WTC11 (cell line): ENCODE data around the gene WDFY4. TPM values are rescaled to one million over a fixed set of nuclear protein-coding genes. Genes with fewer than 3 reads are reported as not detected.

Experiments
- ATAC-seq: fragments of 200-7000 bp; cut with Tn5 transposase; 2 replicates; pipeline ENCODE4 v1.10.0; 2021; ENCODE audit warnings: mild to moderate bottlenecking, moderate library complexity
- CTCF ChIA-PET: fragments of 300-600 bp; sonication (Branson Sonifier 250); formaldehyde crosslinking; loops from one replicate; lab custom pipeline; 2021; ENCODE audit warnings: antibody characterized with exemption; lab: Charles Lee
- POLR2A ChIA-PET: fragments of 350-600 bp; sonication (Branson Sonifier 250); formaldehyde crosslinking; loops from one replicate; lab custom pipeline; 2021; ENCODE audit warnings: antibody characterized with exemption; lab: Charles Lee
- DNase-seq: peaks from one replicate; pipeline ENCODE4 v3.0.0; 2021; ENCODE audit warnings: low spot score
- H3K27ac Mint-ChIP-seq: 2 replicates; pipeline ENCODE4 v1.8.0; 2021; ENCODE audit warnings: mixed read lengths
- H3K27me3 Mint-ChIP-seq: 2 replicates; pipeline ENCODE4 v1.8.0; 2021; ENCODE audit warnings: low read depth, mild to moderate bottlenecking, moderate library complexity, mixed read lengths
- H3K36me3 Mint-ChIP-seq: 2 replicates; pipeline ENCODE4 v1.8.0; 2021; ENCODE audit warnings: mixed read lengths
- H3K4me1 Mint-ChIP-seq: 2 replicates; pipeline ENCODE4 v1.8.0; 2022; ENCODE audit warnings: mixed read lengths
- H3K4me3 Mint-ChIP-seq: 2 replicates; pipeline ENCODE4 v1.8.0; 2021; ENCODE audit warnings: mild to moderate bottlenecking, moderate library complexity, mixed read lengths
- H3K9me3 Mint-ChIP-seq: 2 replicates; pipeline ENCODE4 v1.8.0; 2021; ENCODE audit warnings: mixed read lengths
- ATF1 ChIP-seq: sonication (generic); formaldehyde crosslinking; IDR thresholded peaks from 2 replicates; pipeline ENCODE4 v1.8.1; 2023; ENCODE audit warnings: mild to moderate bottlenecking, moderate library complexity, missing genetic modification reagents
- ATF6 ChIP-seq: sonication (generic); formaldehyde crosslinking; IDR thresholded peaks from 2 replicates; pipeline ENCODE4 v1.8.1; 2023; ENCODE audit warnings: mild to moderate bottlenecking, missing genetic modification reagents
- CBFB ChIP-seq: sonication (generic); formaldehyde crosslinking; IDR thresholded peaks from 2 replicates; pipeline ENCODE4 v1.8.1; 2022; ENCODE audit warnings: mild to moderate bottlenecking, low read depth, missing genetic modification reagents
- CDX4 ChIP-seq: fragments of 250-450 bp; sonication (Bioruptor Pico); IDR thresholded peaks from 2 replicates; pipeline ENCODE4 v1.9.0; 2021; ENCODE audit warnings: moderate library complexity, mild to moderate bottlenecking, inconsistent platforms, borderline replicate concordance
- CREM ChIP-seq: sonication (generic); formaldehyde crosslinking; IDR thresholded peaks from 2 replicates; pipeline ENCODE4 v1.8.1; 2022; ENCODE audit warnings: mild to moderate bottlenecking, missing genetic modification reagents, moderate library complexity
- FOXJ3 ChIP-seq: sonication (generic); formaldehyde crosslinking; IDR thresholded peaks from 2 replicates; pipeline ENCODE4 v1.9.0; 2021; ENCODE audit warnings: missing genetic modification reagents, mild to moderate bottlenecking, borderline replicate concordance
- FOXK1 ChIP-seq: sonication (generic); formaldehyde crosslinking; IDR thresholded peaks from 2 replicates; pipeline ENCODE4 v1.8.0; 2022; ENCODE audit warnings: mild to moderate bottlenecking, moderate library complexity, missing genetic modification reagents
- GABPB1 ChIP-seq: sonication (generic); formaldehyde crosslinking; IDR thresholded peaks from 2 replicates; pipeline ENCODE4 v1.8.1; 2023; ENCODE audit warnings: mild to moderate bottlenecking, missing genetic modification reagents
- GTF2I ChIP-seq: fragments of 250-450 bp; sonication (Bioruptor Pico); conservative IDR thresholded peaks from 2 replicates; pipeline ENCODE4 v1.4.0; 2021; ENCODE audit warnings: mild to moderate bottlenecking
- KAT7 ChIP-seq: sonication (generic); formaldehyde crosslinking; IDR thresholded peaks from 2 replicates; pipeline ENCODE4 v1.8.1; 2023; ENCODE audit warnings: missing genetic modification reagents, mild to moderate bottlenecking, borderline replicate concordance
- MAX ChIP-seq: sonication (generic); formaldehyde crosslinking; IDR thresholded peaks from 2 replicates; pipeline ENCODE4 v1.8.0; 2022; ENCODE audit warnings: mild to moderate bottlenecking, missing genetic modification reagents
- NFATC4 ChIP-seq: fragments of 250-450 bp; sonication (Bioruptor Pico); IDR thresholded peaks from 2 replicates; pipeline ENCODE4 v1.9.0; 2021; ENCODE audit warnings: mild to moderate bottlenecking
- NFE2L1 ChIP-seq: sonication (generic); formaldehyde crosslinking; IDR thresholded peaks from 2 replicates; pipeline ENCODE4 v1.8.1; 2023; ENCODE audit warnings: missing genetic modification reagents
- SMAD4 ChIP-seq: sonication (generic); formaldehyde crosslinking; IDR thresholded peaks from 2 replicates; pipeline ENCODE4 v1.8.0; 2022; ENCODE audit warnings: mild to moderate bottlenecking, missing genetic modification reagents
- TEAD1 ChIP-seq: sonication (generic); formaldehyde crosslinking; IDR thresholded peaks from 2 replicates; pipeline ENCODE4 v1.8.0; 2022; ENCODE audit warnings: mild to moderate bottlenecking, missing genetic modification reagents
- TEAD4 ChIP-seq: sonication (generic); formaldehyde crosslinking; IDR thresholded peaks from 2 replicates; pipeline ENCODE4 v1.8.0; 2022; ENCODE audit warnings: mild to moderate bottlenecking, missing genetic modification reagents
- ZNF219 ChIP-seq: sonication (generic); formaldehyde crosslinking; IDR thresholded peaks from 2 replicates; pipeline ENCODE4 v1.8.0; 2023; ENCODE audit warnings: missing genetic modification reagents, mild to moderate bottlenecking, borderline replicate concordance
- ZNF232 ChIP-seq: sonication (generic); formaldehyde crosslinking; IDR thresholded peaks from 2 replicates; pipeline ENCODE4 v1.8.0; 2022; ENCODE audit warnings: mild to moderate bottlenecking, missing genetic modification reagents
- ZNF263 ChIP-seq: sonication (generic); formaldehyde crosslinking; IDR thresholded peaks from 2 replicates; pipeline ENCODE4 v1.8.1; 2022; ENCODE audit warnings: low read depth, mild to moderate bottlenecking, moderate library complexity, missing genetic modification reagents
- ZNF396 ChIP-seq: fragments of 250-450 bp; sonication (Bioruptor Pico); IDR thresholded peaks from 2 replicates; pipeline ENCODE4 v1.8.0; 2021; ENCODE audit warnings: mild to moderate bottlenecking, moderate library complexity, borderline replicate concordance
- ZNF671 ChIP-seq: fragments of 250-450 bp; sonication (Bioruptor Pico); IDR thresholded peaks from 2 replicates; pipeline ENCODE4 v1.8.0; 2021; ENCODE audit warnings: mild to moderate bottlenecking
- total RNA-seq: library from RNA; stranded (reverse); gene quantifications from 3 replicates; pipeline ENCODE4 v1.2.3, GENCODE V29; 2021
- TF ChIP-seq, protein P1 (sequence below): sonication (generic); formaldehyde crosslinking; IDR thresholded peaks from 2 replicates; pipeline ENCODE4 v1.8.0; 2022; ENCODE audit warnings: mild to moderate bottlenecking, missing genetic modification reagents
- TF ChIP-seq, protein P2 (sequence below): sonication (generic); formaldehyde crosslinking; IDR thresholded peaks from 2 replicates; pipeline ENCODE4 v1.8.0; 2023; ENCODE audit warnings: mild to moderate bottlenecking, missing genetic modification reagents

WDFY4 gene
- total RNA-seq, 1 experiment from 2014 or later = 0.13 TPM

DNA sequence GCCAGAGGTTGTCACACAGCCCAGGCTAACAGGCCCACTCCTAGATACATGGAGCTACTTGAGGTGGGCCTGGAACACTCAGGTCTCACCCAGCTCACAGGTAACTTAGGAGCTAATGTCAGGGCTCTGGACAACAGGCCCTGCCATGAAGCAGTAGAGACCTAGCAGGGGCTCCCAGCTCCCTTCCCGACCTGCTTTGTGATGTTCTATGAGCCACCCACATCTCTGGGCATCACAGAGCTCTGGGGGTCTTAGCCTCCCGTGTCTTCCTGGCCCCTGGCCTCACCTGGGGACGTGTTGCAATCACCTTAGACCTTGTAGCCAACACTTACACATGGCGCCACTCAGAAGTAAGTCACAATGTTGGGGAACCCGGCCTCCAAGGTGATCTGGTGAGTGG is 12.4 kb downstream of the WDFY4 start:
- Mint-ChIP-seq H3K9me3 (no peaks in the 10 kb centered on the region), H3K27ac (no peak overlapping the region), H3K36me3 (no peaks in the 10 kb centered on the region), H3K27me3 (no peaks in the 10 kb centered on the region; the same call in none of the 2 replicates), H3K4me1 (peaks cover 9% of the 10 kb centered on the region), H3K4me3 (no peak overlapping the region)
- TF ChIP-seq ATF6 (CRISPR knock-in tag) (no peak), KAT7 (CRISPR knock-in tag) (no peak), ZNF263 (CRISPR knock-in tag) (no peak), CBFB (CRISPR knock-in tag) (no peak), ZNF671 (no peak), ZNF232 (CRISPR knock-in tag) (no peak), FOXJ3 (CRISPR knock-in tag) (no peak), ZNF396 (CRISPR knock-in tag) (no peak), NFE2L1 (no peak), GABPB1 (CRISPR knock-in tag) (no peak), MAX (CRISPR knock-in tag) (no peak), SMAD4 (CRISPR knock-in tag) (no peak), CREM (no peak), TEAD1 (CRISPR knock-in tag) (no peak), ZNF219 (CRISPR knock-in tag) (no peak), ATF1 (CRISPR knock-in tag) (no peak), NFATC4 (CRISPR knock-in tag) (no peak), TEAD4 (CRISPR knock-in tag) (no peak)
- TF ChIP-seq, protein P1, sequence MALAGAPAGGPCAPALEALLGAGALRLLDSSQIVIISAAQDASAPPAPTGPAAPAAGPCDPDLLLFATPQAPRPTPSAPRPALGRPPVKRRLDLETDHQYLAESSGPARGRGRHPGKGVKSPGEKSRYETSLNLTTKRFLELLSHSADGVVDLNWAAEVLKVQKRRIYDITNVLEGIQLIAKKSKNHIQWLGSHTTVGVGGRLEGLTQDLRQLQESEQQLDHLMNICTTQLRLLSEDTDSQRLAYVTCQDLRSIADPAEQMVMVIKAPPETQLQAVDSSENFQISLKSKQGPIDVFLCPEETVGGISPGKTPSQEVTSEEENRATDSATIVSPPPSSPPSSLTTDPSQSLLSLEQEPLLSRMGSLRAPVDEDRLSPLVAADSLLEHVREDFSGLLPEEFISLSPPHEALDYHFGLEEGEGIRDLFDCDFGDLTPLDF (CRISPR knock-in tag) = no peak
- POLR2A ChIA-PET = no interaction called here
- no peak for DNase-seq
- CTCF ChIA-PET = interaction anchor here (0.8 to 0.9 kb wide), 2 partner anchors 39 to 41 kb away, joined by 4 read pairs; no protein-coding TSS in a partner anchor
- no peak for ATAC-seq

GRCh38 chr10:48697821-48698764 is 13.4 kb downstream of the WDFY4 start:
- POLR2A ChIA-PET = no interaction called here
- H3K36me3 Mint-ChIP-seq = no peaks in the 10 kb centered on the region
- H3K4me1 Mint-ChIP-seq = no peaks in the 10 kb centered on the region
- DNase-seq (no peak), ATAC-seq (no peak)
- no peaks in the 10 kb centered on the region for H3K9me3 Mint-ChIP-seq
- H3K27ac Mint-ChIP-seq = no peak overlapping the region
- H3K4me3 Mint-ChIP-seq = no peak overlapping the region
- no peaks in the 10 kb centered on the region; the same call in none of the 2 replicates for H3K27me3 Mint-ChIP-seq
- CTCF ChIA-PET = interaction anchor here (0.9 kb wide), 1 partner anchor 40 kb away, joined by 4 read pairs; no protein-coding TSS in a partner anchor
- TF ChIP-seq CDX4 (CRISPR knock-in tag) = no peak
- TF ChIP-seq TEAD4 (CRISPR knock-in tag) = no peak
- TF ChIP-seq FOXK1 = no peak
- TF ChIP-seq NFATC4 (CRISPR knock-in tag) = no peak
- no peak for TF ChIP-seq ATF6 (CRISPR knock-in tag)
- no peak for TF ChIP-seq GTF2I (CRISPR knock-in tag)
- TF ChIP-seq, protein P2, sequence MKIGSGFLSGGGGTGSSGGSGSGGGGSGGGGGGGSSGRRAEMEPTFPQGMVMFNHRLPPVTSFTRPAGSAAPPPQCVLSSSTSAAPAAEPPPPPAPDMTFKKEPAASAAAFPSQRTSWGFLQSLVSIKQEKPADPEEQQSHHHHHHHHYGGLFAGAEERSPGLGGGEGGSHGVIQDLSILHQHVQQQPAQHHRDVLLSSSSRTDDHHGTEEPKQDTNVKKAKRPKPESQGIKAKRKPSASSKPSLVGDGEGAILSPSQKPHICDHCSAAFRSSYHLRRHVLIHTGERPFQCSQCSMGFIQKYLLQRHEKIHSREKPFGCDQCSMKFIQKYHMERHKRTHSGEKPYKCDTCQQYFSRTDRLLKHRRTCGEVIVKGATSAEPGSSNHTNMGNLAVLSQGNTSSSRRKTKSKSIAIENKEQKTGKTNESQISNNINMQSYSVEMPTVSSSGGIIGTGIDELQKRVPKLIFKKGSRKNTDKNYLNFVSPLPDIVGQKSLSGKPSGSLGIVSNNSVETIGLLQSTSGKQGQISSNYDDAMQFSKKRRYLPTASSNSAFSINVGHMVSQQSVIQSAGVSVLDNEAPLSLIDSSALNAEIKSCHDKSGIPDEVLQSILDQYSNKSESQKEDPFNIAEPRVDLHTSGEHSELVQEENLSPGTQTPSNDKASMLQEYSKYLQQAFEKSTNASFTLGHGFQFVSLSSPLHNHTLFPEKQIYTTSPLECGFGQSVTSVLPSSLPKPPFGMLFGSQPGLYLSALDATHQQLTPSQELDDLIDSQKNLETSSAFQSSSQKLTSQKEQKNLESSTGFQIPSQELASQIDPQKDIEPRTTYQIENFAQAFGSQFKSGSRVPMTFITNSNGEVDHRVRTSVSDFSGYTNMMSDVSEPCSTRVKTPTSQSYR (CRISPR knock-in tag) = no peak
